Left lung (tissue), 10 donors: Measurements from ENCODE around the gene SAPCD1. TPM values are rescaled to one million over a fixed set of nuclear protein-coding genes. Genes with fewer than 3 reads are reported as not detected.

ENCODE experiments used
- ATAC-seq: fragments of 200-7000 bp; cut with Tn5 transposase; one replicate; pipeline ENCODE4 v1.9.1; 2020; ENCODE audit warnings: moderate library complexity
- DNase-seq, 4 donors: peaks; one replicate each; pipeline ENCODE4 v3.0.0-alpha.2; 2013 to 2020
- H3K27ac ChIP-seq, 2 donors: fragments of 200-600 bp; sonication (generic) in 1 of 2; one replicate each; pipeline versions ENCODE4 v1.5.0 to v1.8.0; 2020 to 2021
- H3K27me3 ChIP-seq, 2 donors: fragments of 200-600 bp; sonication (generic) in 1 of 2; one replicate each; pipeline versions ENCODE4 v1.5.0 to v1.8.0; 2020 to 2021
- H3K36me3 ChIP-seq, 2 donors: fragments of 200-600 bp; sonication (generic) in 1 of 2; one replicate each; pipeline versions ENCODE4 v1.5.0 to v1.8.0; 2020 to 2021
- H3K4me1 ChIP-seq, 2 donors: fragments of 200-600 bp; one replicate each; pipeline ENCODE4 v1.8.0; 2021
- H3K4me3 ChIP-seq, 2 donors: fragments of 200-600 bp; sonication (generic) in 1 of 2; one replicate each; pipeline versions ENCODE4 v1.5.0 to v1.8.0; 2020 to 2021; ENCODE audit warnings: mild to moderate bottlenecking in 1 of 2
- H3K9me3 ChIP-seq, 2 donors: fragments of 200-600 bp; sonication (generic) in 1 of 2; one replicate each; pipeline versions ENCODE4 v1.5.0 to v1.8.0; 2020 to 2021
- CTCF ChIP-seq, 2 donors: fragments of 200-600 bp; sonication (generic) in 1 of 2; IDR thresholded peaks; one replicate each; pipeline versions ENCODE4 v1.5.0 to v1.8.0; 2021; ENCODE audit warnings: antibody characterized with exemption in 2 of 2
- intact Hi-C, 2 donors: fragments of 100-400 bp; cut with DNase I; formaldehyde crosslinking; loops; one replicate each; pipeline versions ENCODE4 v1.11.2 to v1.14.2; 2022
- polyA plus RNA-seq, 6 donors: library from polyadenylated mRNA; unstranded; fragments of 120-200 nt; gene quantifications; one replicate each; pipeline ENCODE4 v1.2.1, GENCODE V29; 2013; ENCODE audit not compliant: insufficient read length in 6 of 6
- total RNA-seq, 2 donors: library from RNA; stranded (reverse); fragmentation: NEBNext Ultra II Directional; extraction: Animal tissue kit (Norgen Biotek cat#: 25700); gene quantifications; one replicate each; pipeline ENCODE4 v1.2.1, GENCODE V29; 2021
- donor health status: DM: no; HTN: yes; CAD: no.
- donor health status: DM: no; HTN: no; CAD: no.

Gene SAPCD1
- total and polyA plus RNA-seq, 8 donors: 1.3 to 11.1 (median 7.4) TPM

GRCh38 chr6:31742894-31743293, 19.6 kb upstream of the SAPCD1 start:
- no peaks in the 10 kb centered on the region for H3K9me3 ChIP-seq
- TF ChIP-seq CTCF (IDR thresholded peaks at IDR 0.05): no peak

GRCh38 chr6:31744422-31744821, 18.0 kb upstream of the SAPCD1 start:
- no peak for DNase-seq
- no peak for TF ChIP-seq CTCF (IDR thresholded peaks at IDR 0.05)
- H3K4me1 ChIP-seq: peaks cover 5 to 10% of the 10 kb centered on the region in 2 donors
- H3K27ac ChIP-seq: no peak overlapping the region
- ATAC-seq: no peak
- no peaks in the 10 kb centered on the region for H3K36me3 ChIP-seq
- intact Hi-C loops: no loop called here
- no peak overlapping the region for H3K4me3 ChIP-seq
- H3K27me3 ChIP-seq: no peaks in the 10 kb centered on the region
- H3K9me3 ChIP-seq: no peaks in the 10 kb centered on the region

More at GRCh38 chr6:31742894-31743293, 19.6 kb upstream of the SAPCD1 start:
- DNase-seq (no peak), ATAC-seq (no peak)
- Histone ChIP-seq H3K4me1 (peaks cover 16 to 24% of the 10 kb centered on the region in 2 donors), H3K27me3 (no peaks in the 10 kb centered on the region), H3K36me3 (no peaks in the 10 kb centered on the region), H3K4me3 (no peak overlapping the region), H3K27ac (no peak overlapping the region)
- intact Hi-C loops: no loop called here

GRCh38 chr6:31749301-31750036, 13.0 kb upstream of the SAPCD1 start:
- H3K4me1 ChIP-seq: no peaks in the 10 kb centered on the region
- no peaks in the 10 kb centered on the region for H3K36me3 ChIP-seq
- ATAC-seq (no peak), DNase-seq (no peak)
- H3K9me3 ChIP-seq: no peaks in the 10 kb centered on the region
- intact Hi-C loops: no loop called here
- H3K4me3 ChIP-seq: no peak overlapping the region
- TF ChIP-seq CTCF (IDR thresholded peaks at IDR 0.05): no peak
- H3K27ac ChIP-seq: no peak overlapping the region
- no peaks in the 10 kb centered on the region for H3K27me3 ChIP-seq

- Histone ChIP-seq H3K4me1 (no peaks in the 10 kb centered on the region), H3K36me3 (no peaks in the 10 kb centered on the region), H3K9me3 (no peaks in the 10 kb centered on the region), H3K4me3 (no peak overlapping the region), H3K27ac (no peak overlapping the region), H3K27me3 (no peaks in the 10 kb centered on the region)
- no peak for ATAC-seq
- DNase-seq: no peak
- TF ChIP-seq CTCF (IDR thresholded peaks at IDR 0.05): no peak
- intact Hi-C loops: no loop called here
Measured at GRCh38 chr6:31750411-31751022, 11.9 kb upstream of the SAPCD1 start.

- ATAC-seq: no peak
- no peaks in the 10 kb centered on the region for H3K27me3 ChIP-seq
Measured at GRCh38 chr6:31752739-31753319, 9.6 kb upstream of the SAPCD1 start.

More at GRCh38 chr6:31752739-31753319, 9.6 kb upstream of the SAPCD1 start:
- Histone ChIP-seq H3K9me3 (no peaks in the 10 kb centered on the region), H3K36me3 (no peaks in the 10 kb centered on the region), H3K27ac (no peak overlapping the region), H3K4me3 (no peak overlapping the region), H3K4me1 (no peaks in the 10 kb centered on the region)
- intact Hi-C loops: no loop called here
- no peak for TF ChIP-seq CTCF (IDR thresholded peaks at IDR 0.05)
- DNase-seq: no peak
